GM12891 (cell line): ENCODE measurements around the gene CR2.

Source experiments
- PAX5 ChIP-seq: IDR thresholded peaks from 2 replicates; pipeline ENCODE4 v1.6.1; 2011; ENCODE audit warnings: low read length, moderate library complexity, mild to moderate bottlenecking; ENCODE audit not compliant: insufficient read depth, severe bottlenecking
- POLR2A ChIP-seq: IDR thresholded peaks from 2 replicates; pipeline ENCODE4 v1.6.1; 2011; ENCODE audit warnings: low read depth, low read length, control low read depth
- POLR2AphosphoS5 ChIP-seq: IDR thresholded peaks from 2 replicates; pipeline ENCODE4 v1.6.1; 2011; ENCODE audit warnings: low read depth, low read length, control low read depth
- SPI1 ChIP-seq: IDR thresholded peaks from 2 replicates; pipeline ENCODE4 v1.6.1; 2011; ENCODE audit warnings: low read depth, low read length, control low read depth
- TAF1 ChIP-seq: IDR thresholded peaks from 2 replicates; pipeline ENCODE4 v1.6.1; 2011; ENCODE audit warnings: low read depth, low read length, control low read depth

- TF ChIP-seq POLR2AphosphoS5 (no peak), POLR2A (no peak), SPI1 (no peak), TAF1 (no peak), PAX5 (no peak)
These were observed 65.6 kb downstream of the CR2 start for GRCh38 chr1:207519505-207520399.
